IMR-90 (cell line): ENCODE measurements around the gene HDDC2. TPM values are rescaled to one million over a fixed set of nuclear protein-coding genes. Genes with fewer than 3 reads are reported as not detected.

Experiments
- ATAC-seq: fragments of 200-7000 bp; cut with Tn5 transposase; 2 replicates; pipeline ENCODE4 v1.9.1; 2020; ENCODE audit warnings: low read depth, mild to moderate bottlenecking, moderate library complexity
- BruUV-seq: library from RNA; stranded (reverse); fragments of 400-500 nt; replicated peaks from 2 replicates; lab custom pipeline; 2021; lab: Mats Ljungman, UMichigan
- CTCF ChIA-PET: fragments of 300-600 bp; formaldehyde crosslinking; extraction: SDS; loops from one replicate; lab custom pipeline; 2021; ENCODE audit warnings: antibody characterized with exemption; lab: Yijun Ruan, JAX
- POLR2A ChIA-PET: fragments of 300-600 bp; sonication (Branson Sonifier 250); formaldehyde crosslinking; loops from one replicate; lab custom pipeline; 2022; ENCODE audit warnings: antibody characterized with exemption; ENCODE audit not compliant: unreplicated experiment; lab: Charles Lee
- DNase-seq: peaks from one replicate; pipeline ENCODE4 v3.0.0; 2013
- H2AFZ ChIP-seq: replicated peaks from 2 replicates; pipeline ENCODE3; 2013; ENCODE audit warnings: low read length, mild to moderate bottlenecking; ENCODE audit not compliant: poor library complexity
- H2AK5ac ChIP-seq: 2 replicates; pipeline ENCODE4 v1.6.1; 2013; ENCODE audit warnings: low read depth, low read length, inconsistent platforms
- H2AK9ac ChIP-seq: replicated peaks from 2 replicates; pipeline ENCODE3; 2013; ENCODE audit warnings: mild to moderate bottlenecking, low read depth, low read length, moderate library complexity; ENCODE audit not compliant: poor library complexity
- H2BK120ac ChIP-seq: 2 replicates; pipeline ENCODE4 v1.6.1; 2013; ENCODE audit warnings: low read depth, low read length, inconsistent platforms
- H2BK15ac ChIP-seq: 3 replicates; pipeline ENCODE4 v1.6.1; 2013; ENCODE audit warnings: low read depth, low read length, inconsistent platforms
- H2BK20ac ChIP-seq: 2 replicates; pipeline ENCODE4 v1.6.1; 2013; ENCODE audit warnings: low read depth, mild to moderate bottlenecking, inconsistent platforms, low read length, moderate library complexity
- H2BK5ac ChIP-seq: 2 replicates; pipeline ENCODE4 v1.6.1; 2013; ENCODE audit warnings: mild to moderate bottlenecking, low read depth, low read length, inconsistent platforms; ENCODE audit not compliant: poor library complexity, severe bottlenecking
- H3K14ac ChIP-seq: replicated peaks from 2 replicates; pipeline ENCODE4 v1.6.1; 2013; ENCODE audit warnings: low read depth, low read length, inconsistent platforms
- H3K18ac ChIP-seq: 2 replicates; pipeline ENCODE4 v1.6.1; 2013; ENCODE audit warnings: low read depth, low read length, control low read depth
- H3K23ac ChIP-seq: 2 replicates; pipeline ENCODE4 v1.6.1; 2013; ENCODE audit warnings: low read depth, low read length, inconsistent platforms
- H3K27ac ChIP-seq: 2 replicates; pipeline ENCODE4 v1.5.1; 2013; ENCODE audit warnings: mild to moderate bottlenecking, control low read depth, low read length; ENCODE audit not compliant: insufficient read depth
- H3K27me3 ChIP-seq: 2 replicates; pipeline ENCODE4 v1.6.1; 2013; ENCODE audit warnings: low read length; ENCODE audit not compliant: control insufficient read depth, insufficient read depth
- H3K36me3 ChIP-seq: 2 replicates; pipeline ENCODE4 v1.6.1; 2013; ENCODE audit warnings: low read length, mixed read lengths; ENCODE audit not compliant: control insufficient read depth, insufficient read depth
- H3K4ac ChIP-seq: 2 replicates; pipeline ENCODE4 v1.6.1; 2013; ENCODE audit warnings: low read depth, low read length, inconsistent platforms
- H3K4me1 ChIP-seq: 2 replicates; pipeline ENCODE4 v1.6.1; 2013; ENCODE audit warnings: low read length, mixed read lengths; ENCODE audit not compliant: control insufficient read depth, insufficient read depth
- H3K4me2 ChIP-seq: 2 replicates; pipeline ENCODE4 v1.6.1; 2013; ENCODE audit warnings: low read depth, mild to moderate bottlenecking, control low read depth, low read length, moderate library complexity
- H3K4me3 ChIP-seq: 2 replicates; pipeline ENCODE4 v1.5.1; 2013; ENCODE audit warnings: low read depth, mild to moderate bottlenecking, control low read depth, low read length, moderate library complexity; ENCODE audit not compliant: insufficient read depth
- H3K56ac ChIP-seq: 2 replicates; pipeline ENCODE4 v1.6.1; 2013; ENCODE audit warnings: low read length, inconsistent platforms; ENCODE audit not compliant: insufficient read depth; ENCODE audit errors: extremely low read depth
- H3K79me1 ChIP-seq, 2 experiments: 2 replicates each; pipeline ENCODE4 v1.6.1; 2013; ENCODE audit warnings: low read length in 2 of 2, inconsistent platforms in 1 of 2, low read depth in 1 of 2
- H3K9ac ChIP-seq: 2 replicates; pipeline ENCODE4 v1.6.1; 2013; ENCODE audit warnings: low read depth, low read length, control low read depth
- H3K9me1 ChIP-seq: 2 replicates; pipeline ENCODE4 v1.6.1; 2013; ENCODE audit warnings: low read length, inconsistent platforms; ENCODE audit not compliant: insufficient read depth
- H3K9me3 ChIP-seq: 2 replicates; pipeline ENCODE4 v1.6.1; 2013; ENCODE audit warnings: low read length; ENCODE audit not compliant: control insufficient read depth, insufficient read depth
- H4K20me1 ChIP-seq: 2 replicates; pipeline ENCODE4 v1.6.1; 2013; ENCODE audit warnings: low read length, inconsistent platforms; ENCODE audit not compliant: insufficient read depth
- H4K5ac ChIP-seq: 2 replicates; pipeline ENCODE4 v1.6.1; 2013; ENCODE audit warnings: mild to moderate bottlenecking, low read depth, low read length, control low read depth
- H4K8ac ChIP-seq, 2 experiments: 2 replicates each; pipeline ENCODE4 v1.6.1; 2013; ENCODE audit warnings: low read depth in 2 of 2, low read length in 2 of 2, control low read depth in 1 of 2, inconsistent platforms in 1 of 2
- H4K91ac ChIP-seq: 2 replicates; pipeline ENCODE4 v1.6.1; 2013; ENCODE audit warnings: low read depth, low read length, inconsistent platforms; ENCODE audit not compliant: insufficient read depth
- BHLHE40 ChIP-seq: fragments of 150-350 bp; IDR thresholded peaks from 2 replicates; pipeline ENCODE4 v1.6.1; 2016; ENCODE audit warnings: mild to moderate bottlenecking, low read depth, low read length
- CEBPB ChIP-seq: IDR thresholded peaks from 2 replicates; pipeline ENCODE4 v1.6.1; 2012; ENCODE audit warnings: low read depth, low read length, improper control_type of control experiment
- CHD1 ChIP-seq: IDR thresholded peaks from 2 replicates; pipeline ENCODE4 v1.6.1; 2012; ENCODE audit warnings: low read depth, low read length, improper control_type of control experiment
- MAFK ChIP-seq: IDR thresholded peaks from 2 replicates; pipeline ENCODE4 v1.6.1; 2012; ENCODE audit warnings: low read depth, low read length, improper control_type of control experiment
- MAZ ChIP-seq: IDR thresholded peaks from 2 replicates; pipeline ENCODE4 v1.6.1; 2012; ENCODE audit warnings: low read depth, mild to moderate bottlenecking, low read length, improper control_type of control experiment, moderate library complexity, borderline replicate concordance
- MXI1 ChIP-seq: IDR thresholded peaks from 2 replicates; pipeline ENCODE4 v1.6.1; 2012; ENCODE audit warnings: low read depth, mild to moderate bottlenecking, low read length, moderate library complexity, borderline replicate concordance
- NFE2L2 ChIP-seq: fragments of 150-350 bp; IDR thresholded peaks from 2 replicates; pipeline ENCODE4 v1.6.1; 2016; ENCODE audit warnings: low read depth, mild to moderate bottlenecking, low read length
- POLR2A ChIP-seq: IDR thresholded peaks from 2 replicates; pipeline ENCODE4 v1.6.1; 2012; ENCODE audit warnings: mild to moderate bottlenecking, low read depth, low read length
- RAD21 ChIP-seq: IDR thresholded peaks from 2 replicates; pipeline ENCODE4 v1.6.1; 2012; ENCODE audit warnings: low read length, improper control_type of control experiment
- SMC3 ChIP-seq: fragments of 150-350 bp; IDR thresholded peaks from 2 replicates; pipeline ENCODE4 v1.6.1; 2016; ENCODE audit warnings: low read depth, mild to moderate bottlenecking, antibody characterized with exemption, low read length, moderate library complexity
- USF2 ChIP-seq: fragments of 150-350 bp; IDR thresholded peaks from 2 replicates; pipeline ENCODE4 v1.6.1; 2017; ENCODE audit warnings: mild to moderate bottlenecking, antibody characterized with exemption, low read length, low read depth
- WGBS, 2 experiments: methylation state at CpG; one replicate each; pipeline versions ENCODE4 v1.1.5 to v1.1.7; 2013; ENCODE audit warnings: missing lambda C conversion rate in 2 of 2; ENCODE audit not compliant: insufficient read length in 1 of 2; ENCODE audit errors: extremely low coverage in 2 of 2; 5-methylcytosine and 5-hydroxymethylcytosine counted together
- dilution Hi-C: fragments of 300-500 bp; cut with HindIII; formaldehyde crosslinking; loops from one replicate; pipeline ENCODE4 v1.14.3; 2018; ENCODE audit warnings: low sequenced_read_pairs; ENCODE audit not compliant: unreplicated experiment
- in situ Hi-C: fragments of 300-500 bp; cut with MboI; formaldehyde crosslinking; loops from 3 replicates; pipeline ENCODE4 v1.14.3; 2019; ENCODE audit warnings: low sequenced_read_pairs, inconsistent platforms, mixed read lengths
- intact Hi-C: fragments of 100-400 bp; cut with micrococcal nuclease; formaldehyde crosslinking; loops from 2 replicates; pipeline ENCODE4 v1.10.0; 2022
- polyA plus RNA-seq, 3 experiments: library from polyadenylated mRNA; depleted of rRNA; stranded (reverse); fragments of >200 nt; gene quantifications; 2 replicates each; pipeline ENCODE4 v1.2.3, GENCODE V29; 2012; ENCODE audit warnings: low replicate concordance in 1 of 3
- total RNA-seq: library from RNA; depleted of rRNA; stranded (reverse); fragments of >200 nt; gene quantifications from 2 replicates; pipeline ENCODE4 v1.2.3, GENCODE V29; 2012

Gene HDDC2
- total and polyA plus RNA-seq, 2 of the 4 experiments (the other 2 are of a cell fraction) = 40.9 to 68.6 TPM

- H3K4ac ChIP-seq = no peak overlapping the region
Measured at GRCh38 chr6:125230674-125231073, 71.1 kb downstream of the HDDC2 start.

More at GRCh38 chr6:125230674-125231073, 71.1 kb downstream of the HDDC2 start:
- Histone ChIP-seq H3K9me1 (no peaks in the 10 kb centered on the region; the same call in 1 of the 2 replicates), H3K4me1 (peaks cover 9% of the 10 kb centered on the region), H3K9me3 (no peaks in the 10 kb centered on the region), H3K56ac (no peak overlapping the region), H4K5ac (peak overlapping the region; percentile 47; the same call in 1 of the 2 replicates), H3K4me3 (no peak overlapping the region), H3K36me3 (no peaks in the 10 kb centered on the region), H3K9ac (no peak overlapping the region), H2BK20ac (peak overlapping the region; percentile 28), H3K27ac (no peak overlapping the region), H3K23ac (no peak overlapping the region), H4K20me1 (no peaks in the 10 kb centered on the region), H3K14ac (no peak overlapping the region), H3K18ac (peak overlapping the region; percentile 60; the same call in 1 of the 2 replicates), H4K8ac (0 out of 4 replicates have a peak overlapping the region, but pooled peaks of 1 of the 2 experiments have one; percentile 13), H2BK5ac (peak overlapping the region; percentile 5), H2AK5ac (no peak overlapping the region), H3K4me2 (no peak overlapping the region), H2BK120ac (no peak overlapping the region; the same call in 1 of the 2 replicates), H2AFZ (no peak overlapping the region), H3K27me3 (no peaks in the 10 kb centered on the region), H2BK15ac (no peak overlapping the region; the same call in 2 of the 3 replicates), H3K79me1 (no peaks in the 10 kb centered on the region), H4K91ac (no peak overlapping the region), H2AK9ac (no peak overlapping the region)
- TF ChIP-seq CEBPB (no peak), POLR2A (no peak), NFE2L2 (no peak), BHLHE40 (no peak), MXI1 (no peak), SMC3 (no peak), MAZ (no peak), RAD21 (no peak), MAFK (no peak), CHD1 (no peak), USF2 (no peak)
- intact Hi-C loops = no loop called here
- no peak for DNase-seq
- ChIA-PET CTCF (no interaction called here), POLR2A (no interaction called here)
- no TSS peak for BruUV-seq
- WGBS, 2 experiments = no CpG with 5 or more reads among the region's 3 CpGs
- in situ Hi-C loops = no loop called here
- ATAC-seq = no peak
- dilution Hi-C loops = no loop called here
